HG03175 (cell line): Measurements from ENCODE around the gene AGXT2.
A peak's percentile ranks its signal among the peaks of the same experiment; 100 is the strongest.

Experiments used
- ATAC-seq: cut with Tn5 transposase; IDR thresholded peaks from one replicate; pipeline ENCODE4 v1.9.1; 2021; ENCODE audit warnings: mild to moderate bottlenecking, moderate library complexity; ENCODE audit not compliant: unreplicated experiment

AGXT2 gene, protein sequence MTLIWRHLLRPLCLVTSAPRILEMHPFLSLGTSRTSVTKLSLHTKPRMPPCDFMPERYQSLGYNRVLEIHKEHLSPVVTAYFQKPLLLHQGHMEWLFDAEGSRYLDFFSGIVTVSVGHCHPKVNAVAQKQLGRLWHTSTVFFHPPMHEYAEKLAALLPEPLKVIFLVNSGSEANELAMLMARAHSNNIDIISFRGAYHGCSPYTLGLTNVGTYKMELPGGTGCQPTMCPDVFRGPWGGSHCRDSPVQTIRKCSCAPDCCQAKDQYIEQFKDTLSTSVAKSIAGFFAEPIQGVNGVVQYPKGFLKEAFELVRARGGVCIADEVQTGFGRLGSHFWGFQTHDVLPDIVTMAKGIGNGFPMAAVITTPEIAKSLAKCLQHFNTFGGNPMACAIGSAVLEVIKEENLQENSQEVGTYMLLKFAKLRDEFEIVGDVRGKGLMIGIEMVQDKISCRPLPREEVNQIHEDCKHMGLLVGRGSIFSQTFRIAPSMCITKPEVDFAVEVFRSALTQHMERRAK

DNA sequence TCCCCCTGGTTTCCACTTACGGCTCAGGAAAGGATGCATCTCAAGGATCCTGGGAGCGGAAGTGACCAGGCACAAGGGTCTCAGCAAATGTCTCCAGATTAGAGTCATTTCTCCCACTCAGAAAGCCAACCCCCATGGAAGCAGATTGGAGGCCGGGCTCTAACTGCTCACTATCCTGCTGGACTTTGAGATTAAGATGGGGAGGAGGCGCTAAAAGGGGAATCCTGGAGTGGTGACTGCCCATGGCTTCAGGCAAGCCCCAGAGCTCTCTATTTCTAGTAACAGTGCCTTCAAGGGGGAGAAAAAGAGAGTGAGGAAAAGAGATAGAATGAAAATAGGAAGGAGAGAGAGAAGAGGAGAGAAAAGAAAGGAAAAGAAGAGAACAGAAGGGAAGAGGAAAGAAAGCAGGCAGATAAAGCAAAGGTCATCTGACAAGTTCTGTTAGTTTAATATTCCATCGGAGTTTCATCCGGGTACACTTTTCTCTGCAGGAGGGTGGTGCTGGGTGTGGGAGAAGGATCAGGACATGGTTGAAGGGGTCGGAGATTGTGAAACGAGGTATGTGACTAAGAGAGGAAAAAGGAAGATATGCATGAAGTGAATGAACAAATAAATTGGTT, at the start of gene AGXT2:
AGXT2 (minus strand) TSS at position 165 of the 620 bp plus-strand sequence; CDS start at position 108, 57 bp downstream.
- no peak for ATAC-seq

DNA sequence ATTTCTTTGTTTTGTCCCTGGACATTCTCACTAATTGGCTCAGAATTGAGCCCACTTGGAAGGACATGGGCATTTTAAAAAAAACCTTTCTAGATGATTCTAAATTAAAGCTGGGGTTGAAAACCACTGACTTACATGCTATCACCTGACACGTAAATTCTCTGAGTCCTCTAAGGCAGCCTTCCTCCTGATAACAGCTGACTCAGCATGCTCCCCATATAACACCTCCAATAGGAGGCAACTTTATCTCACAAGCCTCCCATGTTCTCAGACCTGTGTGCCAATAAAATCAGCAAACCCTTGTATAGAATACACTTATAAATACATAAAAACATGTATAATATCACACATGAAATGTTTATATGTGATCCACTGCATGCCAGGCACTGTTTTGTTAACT, 49.2 kb upstream of the AGXT2 start:
- ATAC-seq, result no peak

DNA sequence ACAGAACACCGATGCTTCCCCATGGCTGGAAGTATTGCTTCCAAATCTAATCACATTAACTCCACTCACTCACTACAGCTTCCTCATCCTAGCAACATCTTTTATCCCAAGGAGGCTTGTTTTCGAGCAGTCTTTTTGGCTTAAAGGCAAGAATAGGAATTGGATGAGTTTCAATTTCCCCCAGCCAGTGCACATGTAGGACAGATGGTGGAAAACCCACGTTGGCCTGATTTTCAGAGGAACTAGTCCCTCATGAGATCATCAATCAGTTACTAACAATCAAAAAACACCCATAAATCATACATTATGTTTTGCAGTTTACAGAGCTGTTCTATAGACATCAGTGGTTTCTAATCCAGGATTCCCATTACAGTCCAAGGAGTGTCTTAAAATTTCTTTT, 48.5 kb upstream of the AGXT2 start:
- no peak for ATAC-seq

DNA sequence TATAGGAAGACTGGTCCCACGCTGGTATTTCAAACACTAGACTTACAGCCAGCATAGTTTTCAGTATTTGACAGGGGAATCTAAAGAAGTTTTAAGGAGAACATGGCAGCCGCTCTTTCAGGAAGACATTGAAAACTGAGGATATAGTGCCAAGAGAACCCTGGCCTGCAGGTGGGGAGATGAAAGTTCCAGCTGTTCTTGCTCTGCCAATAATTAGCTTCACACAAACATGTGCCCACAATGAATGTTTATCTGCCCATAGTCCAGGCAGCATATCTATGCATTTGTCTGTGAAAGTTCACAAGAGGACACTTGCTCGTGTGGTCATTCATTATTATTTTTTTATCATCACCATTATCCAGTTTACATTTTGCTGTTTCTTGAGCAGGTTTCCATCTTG, 47.6 kb upstream of the AGXT2 start:
- no peak for ATAC-seq

DNA sequence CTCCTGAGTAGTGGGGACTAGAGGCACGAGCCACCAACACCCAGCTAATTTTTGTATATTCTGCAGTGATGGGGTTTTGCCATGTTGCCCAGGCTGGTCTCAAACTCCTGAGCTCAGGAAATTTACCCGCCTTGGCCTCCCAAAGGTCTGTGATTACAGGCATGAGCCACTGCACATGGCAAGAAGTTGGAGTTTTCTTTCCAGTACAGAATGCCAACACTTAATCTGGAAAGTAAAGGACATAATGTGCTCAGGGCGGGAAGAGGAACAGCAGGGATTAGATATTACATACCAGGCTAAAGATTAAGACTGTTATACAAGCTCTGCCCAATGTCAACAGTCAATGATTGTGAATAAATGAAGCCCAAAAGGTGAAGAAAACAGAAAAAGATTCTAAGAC, 47.2 kb upstream of the AGXT2 start:
- no peak for ATAC-seq

DNA sequence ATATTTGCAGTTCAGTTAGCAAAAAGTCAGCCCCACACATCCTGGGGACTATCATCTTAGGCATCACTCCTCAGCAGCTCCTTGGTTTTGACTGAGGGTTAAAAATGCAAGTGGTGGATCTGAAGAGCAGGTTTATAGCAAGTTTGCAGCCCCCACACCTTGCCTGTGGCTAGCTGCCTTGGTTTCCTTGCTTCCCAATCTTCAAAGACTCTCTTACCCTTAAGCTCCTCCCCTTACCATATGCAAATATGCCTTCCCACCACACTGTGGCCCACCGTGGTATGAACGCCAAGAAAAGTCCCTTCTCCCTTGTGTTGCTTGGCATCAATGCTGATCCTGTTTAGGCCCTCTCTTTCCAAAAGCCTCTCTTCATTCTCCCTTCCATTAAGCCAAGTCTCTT, 45.0 kb upstream of the AGXT2 start:
- ATAC-seq, result no peak

DNA sequence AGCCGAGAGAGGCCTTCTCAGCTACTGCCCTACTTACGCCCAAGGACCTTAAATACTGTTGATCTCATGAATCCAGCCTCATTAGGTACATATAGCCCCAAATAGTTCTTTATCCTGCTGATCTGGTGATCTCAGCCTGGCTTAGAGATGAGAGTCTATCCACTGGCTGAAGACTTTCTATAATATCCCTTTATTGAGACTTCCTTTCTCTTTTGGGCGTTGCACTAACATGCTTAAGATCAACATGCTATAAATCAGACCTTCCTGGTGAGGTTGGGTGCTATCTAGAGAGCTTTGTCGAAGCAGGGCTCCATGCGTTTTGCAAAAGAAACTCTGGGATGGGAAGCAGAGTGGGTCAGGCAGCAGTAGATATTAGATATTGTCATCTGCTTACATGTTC, 44.0 kb upstream of the AGXT2 start:
- ATAC-seq, result no peak

DNA sequence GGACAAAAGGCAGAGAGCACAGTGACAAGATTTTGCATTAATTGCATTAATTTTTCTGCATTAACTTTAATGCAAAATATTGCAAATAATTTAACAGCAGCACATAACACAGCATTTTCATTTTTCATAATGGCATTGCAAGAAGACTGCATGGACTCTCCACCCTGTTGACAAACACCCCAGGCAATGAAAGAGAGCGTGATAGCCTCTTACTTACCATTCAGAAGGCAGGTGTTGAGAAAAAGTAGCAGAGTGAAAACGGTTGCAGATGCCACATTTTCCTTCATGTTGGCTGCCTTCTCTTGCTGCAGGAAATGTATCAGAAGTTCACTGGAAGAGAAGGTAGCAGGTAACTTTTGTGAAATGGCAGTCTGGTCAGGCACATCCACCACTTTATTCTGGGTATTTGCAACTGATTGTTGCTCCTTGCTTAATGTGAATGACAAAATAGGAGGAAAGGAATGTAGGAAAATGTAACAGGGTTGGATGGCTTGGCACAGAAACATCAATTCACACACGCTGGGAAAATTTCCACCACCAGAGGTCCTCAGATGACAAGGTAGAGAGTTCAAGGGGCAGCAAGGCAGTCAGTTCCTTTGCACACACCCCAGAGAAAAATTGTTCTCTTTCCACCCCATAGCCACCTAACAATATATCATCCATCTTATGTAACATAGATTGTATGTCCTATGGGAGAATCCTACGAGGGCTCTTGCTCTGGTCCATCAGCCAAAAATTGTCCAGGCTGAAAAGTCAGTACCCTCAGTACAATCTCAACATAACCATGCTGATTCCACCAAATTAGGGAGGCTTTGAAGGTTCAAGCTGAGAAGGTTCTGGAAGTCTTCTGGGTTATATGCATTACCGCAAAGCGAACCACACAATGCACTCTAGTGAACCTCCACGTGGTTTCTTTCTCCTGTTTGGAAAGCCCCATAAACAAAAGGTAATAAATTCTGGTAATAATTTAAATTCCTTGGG, 41.9 kb upstream of the AGXT2 start:
- no peak for ATAC-seq

DNA sequence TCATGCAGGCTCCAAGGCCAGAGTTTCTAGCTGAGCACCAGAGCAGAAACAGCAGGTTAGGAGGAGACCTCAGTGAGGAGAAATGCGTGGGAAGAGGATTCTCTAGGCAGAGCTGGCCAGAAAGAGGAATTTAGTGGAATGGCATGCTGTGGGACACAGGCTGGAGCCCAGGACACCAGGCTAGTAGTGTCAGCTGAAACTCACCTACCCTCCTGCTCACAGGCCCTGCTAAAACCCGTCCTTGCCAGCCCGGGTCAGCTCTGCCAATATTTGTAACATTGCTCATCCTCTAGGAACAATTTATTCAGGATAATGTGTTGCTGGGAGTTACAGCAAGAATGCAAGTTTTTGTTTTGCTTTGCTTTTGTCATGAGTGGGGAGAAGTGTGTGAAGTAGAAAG, 40.2 kb upstream of the AGXT2 start:
- ATAC-seq, result no peak

DNA sequence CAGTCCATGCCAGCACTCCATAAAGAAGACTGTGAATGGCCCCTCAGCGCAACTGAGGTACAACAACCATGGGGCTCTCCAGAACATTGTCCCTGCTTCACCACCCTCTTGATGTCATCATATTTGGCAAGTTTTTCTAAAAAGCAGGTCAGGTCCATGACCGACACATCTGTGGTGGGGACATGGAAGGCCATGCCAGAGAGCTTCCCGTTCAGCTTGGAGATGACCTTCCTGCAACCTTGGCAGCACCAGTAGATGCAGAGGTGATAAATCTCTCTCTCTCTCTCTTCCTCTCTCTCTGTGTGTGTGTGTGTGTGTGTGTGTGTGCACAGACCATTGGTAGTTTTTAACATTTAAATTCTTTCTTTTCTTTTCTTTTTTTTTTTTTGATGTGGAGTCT, 35.4 kb upstream of the AGXT2 start:
- ATAC-seq, result no peak

DNA sequence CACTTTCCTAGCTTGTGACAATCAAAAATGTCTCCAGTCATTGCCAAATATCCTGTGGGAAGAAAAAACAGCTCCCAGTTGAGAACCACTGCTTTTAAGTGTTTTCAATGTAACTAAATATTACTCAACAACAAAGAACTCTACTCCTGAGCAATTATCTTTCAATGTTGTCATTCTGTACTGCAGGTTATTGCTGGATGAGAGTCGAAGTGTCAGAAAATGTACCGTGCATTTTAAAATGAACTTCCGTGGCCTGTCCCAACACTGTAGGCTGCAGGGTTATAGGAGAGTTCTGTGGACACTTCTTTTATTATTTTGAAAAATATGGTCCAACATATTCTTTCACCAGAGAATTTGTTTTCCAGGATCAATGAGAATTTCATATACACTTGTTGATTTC, 34.8 kb upstream of the AGXT2 start:
- no peak for ATAC-seq

DNA sequence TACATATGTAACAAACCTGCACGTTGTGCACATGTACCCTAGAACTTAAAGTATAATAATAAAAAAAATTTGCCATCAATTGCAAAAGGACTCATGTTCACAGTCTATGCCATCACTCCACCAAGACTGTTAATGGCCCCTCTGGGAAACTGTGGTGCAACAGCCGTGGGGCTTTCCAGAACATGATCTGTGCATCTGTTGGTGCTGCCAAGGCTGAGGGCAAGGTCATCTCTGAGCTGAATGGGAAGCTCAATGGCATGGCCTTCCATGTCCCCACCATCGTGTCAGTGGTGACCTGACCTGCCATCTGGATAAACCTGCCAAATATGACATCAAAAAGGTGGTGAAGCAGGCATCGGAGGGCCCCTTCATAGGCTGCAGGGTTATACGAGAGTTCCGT, 33.4 kb upstream of the AGXT2 start:
- no peak for ATAC-seq

DNA sequence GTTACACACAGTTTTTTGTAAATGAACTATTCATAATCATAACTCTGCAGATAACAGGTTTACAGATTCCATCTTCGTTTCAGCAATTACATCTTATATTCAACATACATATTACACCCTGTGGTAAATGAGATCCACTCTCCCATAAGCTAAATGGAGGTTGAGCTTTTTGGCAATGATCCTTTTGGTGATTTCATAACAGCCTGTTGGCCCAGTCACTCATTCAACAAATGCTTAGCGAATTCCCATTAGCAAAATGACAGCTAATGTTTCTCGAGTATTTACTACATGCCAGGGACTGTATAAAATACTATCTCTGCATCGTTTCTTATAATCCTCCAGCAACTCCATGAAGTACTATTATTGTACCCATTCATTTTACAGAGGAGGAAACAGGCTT, 25.4 kb upstream of the AGXT2 start:
- ATAC-seq, result no peak

DNA sequence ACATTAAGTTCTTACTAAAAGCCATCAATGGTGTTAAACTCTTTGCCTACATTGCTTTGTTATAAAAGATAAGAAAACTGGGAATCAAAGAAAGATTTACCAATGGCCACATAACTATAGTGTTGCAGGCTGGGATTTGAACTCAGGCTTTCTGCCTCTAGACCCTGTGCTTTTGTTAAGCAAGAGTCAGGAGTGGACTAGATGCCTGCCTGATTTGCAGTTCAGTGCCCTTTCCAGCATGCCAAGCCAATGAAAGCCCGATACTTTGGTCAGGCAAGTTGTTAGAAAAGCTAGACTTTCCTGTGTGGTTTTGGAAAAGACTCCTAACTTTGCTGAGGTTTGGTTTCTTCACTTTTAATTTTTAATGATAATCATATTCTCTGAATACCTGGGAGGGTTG, 21.4 kb upstream of the AGXT2 start:
- ATAC-seq, result no peak

DNA sequence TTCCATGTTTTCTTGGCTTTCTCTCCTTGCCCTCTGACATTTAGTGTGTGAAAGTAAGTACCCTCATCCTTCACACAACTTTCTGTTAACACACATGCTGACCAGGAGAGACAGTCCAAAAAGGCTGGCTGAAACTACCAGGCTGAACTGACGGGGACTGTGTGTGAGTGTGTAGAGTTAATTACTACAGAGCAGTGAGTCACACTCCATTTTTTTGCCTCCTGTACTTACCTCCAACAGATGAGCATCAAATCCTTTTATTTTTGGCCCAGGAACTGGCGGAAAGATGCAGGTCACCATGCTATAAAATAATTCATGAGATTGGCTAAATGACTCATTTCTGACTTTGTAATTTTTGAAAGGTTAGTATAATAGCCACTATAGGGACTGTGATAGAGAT, 20.2 kb upstream of the AGXT2 start:
- ATAC-seq, result no peak

DNA sequence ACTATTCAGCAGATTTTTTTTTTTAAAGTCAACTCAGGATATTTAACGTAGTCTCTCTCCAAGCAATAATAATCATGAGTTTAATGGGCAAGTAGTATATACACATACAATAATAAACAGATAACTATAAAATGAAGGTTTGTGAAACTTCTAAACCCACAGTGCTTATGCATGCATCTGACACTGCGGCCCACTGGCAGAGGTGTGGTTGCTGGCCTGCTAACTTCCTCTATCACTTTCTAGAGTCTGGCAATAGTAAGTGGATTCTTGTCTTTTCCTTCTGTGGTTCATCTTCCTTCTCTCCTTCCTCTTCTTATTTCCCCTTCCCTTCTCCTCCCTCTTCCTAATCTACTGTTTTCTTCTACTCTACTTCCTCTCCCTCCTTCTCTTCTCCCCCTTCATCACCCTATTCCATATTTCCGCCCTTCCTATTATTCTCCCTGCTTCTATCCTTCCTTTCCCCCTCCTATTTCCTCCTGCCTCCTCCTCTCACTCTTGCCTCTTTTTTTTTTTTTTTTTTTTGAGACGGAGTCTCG, 18.6 kb upstream of the AGXT2 start:
- peak; percentile 99 for ATAC-seq

DNA sequence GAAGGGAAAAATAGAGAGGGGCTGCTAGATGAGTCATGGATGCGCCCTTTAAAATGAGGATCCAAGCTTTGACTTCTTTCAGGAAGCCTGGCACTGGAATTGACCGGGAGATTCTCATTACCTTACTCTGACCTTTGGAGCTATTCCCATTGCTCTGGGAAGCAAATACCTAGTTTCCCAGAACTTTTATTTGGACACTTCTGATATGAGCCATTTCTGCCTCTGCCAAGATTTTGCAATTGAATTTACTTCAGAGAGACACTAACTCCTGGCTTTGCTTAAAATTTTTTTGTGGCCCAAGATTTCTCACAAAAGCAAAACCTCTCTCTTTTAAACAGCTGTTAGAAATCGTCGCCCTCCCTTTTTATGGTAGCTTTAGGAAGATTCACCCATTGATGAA, 15.7 kb upstream of the AGXT2 start:
- no peak for ATAC-seq

DNA sequence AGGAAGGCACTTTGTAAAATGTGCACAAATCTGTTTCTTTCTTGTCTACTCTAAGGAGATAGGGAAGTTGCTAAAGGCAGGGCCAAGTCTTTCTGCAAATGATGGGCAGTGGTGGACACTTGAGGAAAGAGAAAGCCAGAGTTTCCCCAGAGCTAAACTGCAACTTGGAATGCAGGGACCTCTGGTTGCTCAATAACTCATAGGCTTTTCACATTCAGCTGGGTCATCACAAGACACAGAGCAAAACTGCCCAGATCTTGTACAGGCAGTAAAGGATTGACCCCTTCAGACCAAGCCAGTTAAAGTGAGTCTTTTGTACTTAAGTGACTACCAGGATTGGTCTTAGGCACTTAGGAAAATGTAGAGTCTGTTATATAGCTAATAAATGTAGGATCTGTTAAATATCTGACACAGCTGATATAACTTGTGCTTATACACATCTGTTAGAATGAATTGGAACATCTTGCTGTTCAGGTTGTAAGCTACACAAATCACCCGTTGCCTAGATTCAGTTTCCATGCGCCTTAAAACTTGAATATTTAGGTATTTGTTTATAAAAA, 13.5 kb upstream of the AGXT2 start:
- no peak for ATAC-seq

DNA sequence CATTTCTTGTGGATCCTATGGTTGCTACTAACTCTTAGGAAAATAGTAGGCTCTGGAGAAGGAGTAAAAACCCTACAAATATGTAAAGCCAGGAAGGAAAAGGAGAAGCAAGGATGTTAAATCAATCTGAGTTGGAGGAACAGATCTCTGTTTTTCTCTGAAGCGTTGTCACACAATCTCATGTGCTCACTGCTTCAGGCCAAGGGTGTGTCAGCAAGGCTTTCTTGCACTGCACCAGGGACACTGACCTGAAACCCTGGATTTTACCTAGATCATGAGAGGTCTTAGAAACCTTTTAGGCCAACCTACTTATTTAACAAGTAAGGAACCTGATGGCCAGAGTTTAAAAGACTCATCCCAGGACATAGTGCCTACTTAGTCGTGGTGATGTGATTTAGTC, 12.5 kb upstream of the AGXT2 start:
- no peak for ATAC-seq

DNA sequence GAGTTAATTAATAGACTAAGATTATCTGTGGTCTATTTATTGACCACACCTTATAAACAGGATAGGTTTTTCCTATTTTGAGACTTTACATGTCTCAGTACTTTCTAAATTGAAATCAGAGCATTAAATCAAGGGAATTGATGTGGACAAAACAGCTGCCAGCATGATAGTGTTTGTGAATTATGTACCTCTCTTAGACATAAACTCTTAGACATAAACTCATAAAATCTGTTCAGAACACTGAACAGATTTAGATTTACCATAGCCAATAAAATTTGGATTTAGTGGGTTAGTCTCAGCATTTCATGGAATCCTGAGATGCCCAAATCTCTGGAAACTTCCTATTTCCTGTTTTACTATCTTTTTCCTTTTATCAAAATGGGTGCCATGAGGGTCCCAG, 11.5 kb upstream of the AGXT2 start:
- ATAC-seq, result no peak

DNA sequence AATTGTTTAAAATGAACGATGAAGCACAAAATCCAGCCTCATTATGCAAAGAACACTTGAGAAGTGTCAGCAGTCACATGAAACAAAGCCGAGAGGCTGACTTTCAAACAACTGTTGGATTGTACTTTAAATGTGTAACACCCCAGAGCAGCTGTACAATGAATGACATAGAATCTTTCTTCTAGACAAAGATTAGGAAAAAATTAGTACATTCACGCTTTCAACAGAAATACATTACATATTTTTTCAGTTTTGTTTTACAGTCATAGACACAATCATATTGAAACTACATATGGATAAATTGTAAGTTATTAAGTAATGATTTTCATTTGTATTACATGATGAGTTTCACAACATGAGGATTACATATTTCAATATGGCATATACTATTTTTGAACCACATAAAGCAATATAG, 10.6 kb upstream of the AGXT2 start:
- peak; percentile 96 for ATAC-seq
